ELF-1 (cell line): Measurements from ENCODE around the gene TGM3.
A peak's percentile ranks its signal among the peaks of the same experiment; 100 is the strongest.

ENCODE experiments used
- DNase-seq: peaks from one replicate; pipeline ENCODE4 v3.0.0-alpha.2; 2016; ENCODE audit warnings: low read depth, low spot score

The TGM3 gene

DNA sequence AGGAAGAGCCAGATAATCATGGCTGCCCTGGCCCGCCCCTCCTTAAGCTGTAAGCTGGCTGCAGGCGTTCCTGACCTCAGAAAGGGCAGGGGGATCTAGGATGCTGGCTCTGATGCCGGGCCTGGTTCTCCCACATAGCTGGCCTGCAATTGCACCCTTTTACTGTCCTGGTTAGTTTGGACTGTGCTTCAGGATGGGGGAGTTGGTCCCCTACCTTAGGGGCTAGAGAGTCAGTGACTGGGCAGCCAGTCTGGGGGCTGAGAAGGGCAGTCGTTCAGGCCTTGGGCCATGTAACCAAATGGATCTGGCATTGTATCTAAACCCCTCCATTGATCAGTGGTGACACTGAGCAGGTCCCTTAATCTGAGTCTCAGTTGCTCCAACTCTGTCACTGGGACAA lies 40.7 kb downstream of the TGM3 start:
- no peak for DNase-seq

DNA sequence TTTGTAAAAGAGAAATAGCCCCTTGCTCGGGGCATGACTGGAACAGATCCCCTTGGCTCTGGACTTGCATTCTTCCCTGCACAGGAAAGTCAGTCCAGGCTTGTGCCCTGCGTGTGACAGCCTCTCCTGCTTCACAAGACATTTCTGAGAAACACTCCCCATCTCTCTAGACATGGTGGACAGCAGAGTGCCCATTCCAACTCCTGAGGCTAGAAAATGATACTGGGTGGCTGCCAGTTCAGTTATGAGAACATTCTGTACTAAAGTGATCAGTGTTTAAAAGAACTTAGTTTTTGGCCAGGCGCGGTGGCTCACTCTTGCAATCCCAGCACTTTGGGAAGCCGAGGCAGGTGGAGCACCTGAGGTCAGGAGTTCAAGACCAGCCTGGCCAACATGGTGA lies 41.3 kb downstream of the TGM3 start:
- DNase-seq = no peak

DNA sequence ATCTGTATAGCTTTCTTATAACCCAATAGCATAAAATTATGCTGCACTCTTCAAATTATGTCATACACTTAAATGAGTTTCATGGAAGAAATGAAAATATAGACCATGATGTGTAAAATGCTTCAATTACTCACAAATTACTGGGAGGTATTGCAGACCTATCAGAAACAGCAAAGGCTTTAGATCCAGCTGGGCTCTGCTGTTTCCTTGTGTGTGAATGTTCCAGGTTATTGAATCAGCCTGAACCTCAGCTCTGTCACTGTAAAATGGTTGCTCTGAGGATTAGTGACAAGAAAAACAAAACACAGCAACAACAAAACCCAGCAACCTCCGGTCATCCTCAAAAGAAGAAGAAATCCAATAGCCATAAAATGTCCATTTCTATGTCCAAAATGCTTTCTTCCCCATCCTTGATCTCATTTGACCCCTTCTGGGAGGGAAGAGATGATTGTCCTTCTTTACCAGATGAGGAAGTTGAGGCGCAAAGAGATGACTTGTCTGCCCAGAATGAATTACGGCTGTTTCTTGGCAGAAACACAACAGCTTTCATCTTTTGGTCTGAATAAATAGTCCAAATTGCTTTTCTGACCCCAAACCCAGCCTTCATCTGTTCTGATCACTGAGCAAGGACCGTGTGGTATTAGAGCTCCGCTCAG lies 42.7 kb downstream of the TGM3 start:
- no peak for DNase-seq

DNA sequence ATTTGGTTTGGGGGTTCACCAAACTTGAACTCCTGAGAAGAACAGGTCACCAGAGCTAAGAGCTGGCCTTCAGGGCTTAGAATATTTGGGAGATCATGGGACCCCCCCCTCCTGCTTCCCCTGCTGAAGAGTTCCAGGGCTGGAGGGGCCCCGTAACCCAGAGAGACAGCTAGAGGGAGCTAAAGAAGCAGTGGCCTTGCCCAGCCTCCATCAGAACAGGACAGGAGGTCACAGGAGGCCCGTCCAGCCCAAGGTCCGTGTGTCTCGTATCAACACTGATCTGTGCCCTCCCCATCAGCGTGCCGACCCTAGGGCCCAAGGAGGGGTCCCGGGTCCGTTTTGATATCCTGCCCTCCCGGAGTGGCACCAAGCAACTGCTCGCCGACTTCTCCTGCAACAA lies 44.3 kb downstream of the TGM3 start:
- no peak for DNase-seq

DNA sequence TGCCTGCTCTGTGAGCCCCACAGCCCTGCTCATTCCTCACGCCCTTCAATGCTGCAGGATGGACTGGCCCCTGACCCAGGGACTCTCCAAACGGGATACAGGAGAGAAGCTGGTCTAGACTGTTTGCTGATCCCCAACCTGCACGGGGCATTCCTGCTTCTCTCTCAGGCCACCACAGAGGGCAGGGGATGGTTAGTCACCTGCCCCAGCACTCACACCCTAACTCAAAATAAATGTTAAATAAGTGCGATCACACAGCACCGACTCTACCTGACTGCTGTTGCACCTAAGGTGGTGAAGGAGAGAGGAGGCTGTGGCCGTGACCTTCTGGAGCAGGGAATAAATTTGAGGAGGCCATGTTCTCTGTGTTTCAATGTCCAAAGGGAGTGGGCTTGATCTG lies 45.0 kb downstream of the TGM3 start:
- no peak for DNase-seq

DNA sequence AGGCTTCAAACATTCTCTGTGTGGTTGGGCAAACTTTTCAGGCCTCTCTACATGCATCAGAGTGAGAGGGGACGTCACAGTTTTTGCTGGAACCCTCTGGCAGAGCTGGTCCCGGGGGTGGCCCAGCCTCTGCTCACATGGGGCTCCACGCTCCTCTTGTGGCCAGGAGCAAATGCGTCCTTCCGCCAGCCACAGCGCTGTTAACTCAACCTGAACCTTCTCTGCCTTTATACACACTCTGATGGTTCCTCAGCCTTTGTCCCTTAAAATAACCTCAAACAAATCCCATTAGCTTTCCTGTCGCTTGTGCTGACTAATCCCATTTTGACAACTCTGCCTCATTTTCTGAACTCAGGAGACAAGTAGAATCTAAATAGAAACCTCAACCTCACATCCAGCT lies 45.5 kb downstream of the TGM3 start:
- DNase-seq = no peak

DNA sequence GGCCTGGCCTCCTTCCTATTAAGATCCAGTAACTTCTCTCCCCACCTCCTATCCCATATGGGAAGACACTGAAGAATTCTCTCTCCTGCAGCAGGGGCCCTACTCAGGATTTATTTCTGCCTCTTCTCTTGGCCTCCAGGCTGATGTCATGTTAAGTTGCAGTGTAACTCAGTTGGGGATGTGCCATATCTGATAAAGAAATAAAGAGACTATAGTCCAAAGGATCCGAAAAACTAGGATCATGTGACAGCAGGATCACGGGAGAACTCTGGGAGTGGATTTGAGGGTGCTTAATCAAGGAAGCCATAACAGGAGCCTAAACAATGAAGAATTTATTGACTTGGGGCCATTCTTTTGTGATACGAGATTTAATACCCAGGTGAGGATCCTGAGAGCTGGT lies 46.4 kb downstream of the TGM3 start:
- DNase-seq = no peak

DNA sequence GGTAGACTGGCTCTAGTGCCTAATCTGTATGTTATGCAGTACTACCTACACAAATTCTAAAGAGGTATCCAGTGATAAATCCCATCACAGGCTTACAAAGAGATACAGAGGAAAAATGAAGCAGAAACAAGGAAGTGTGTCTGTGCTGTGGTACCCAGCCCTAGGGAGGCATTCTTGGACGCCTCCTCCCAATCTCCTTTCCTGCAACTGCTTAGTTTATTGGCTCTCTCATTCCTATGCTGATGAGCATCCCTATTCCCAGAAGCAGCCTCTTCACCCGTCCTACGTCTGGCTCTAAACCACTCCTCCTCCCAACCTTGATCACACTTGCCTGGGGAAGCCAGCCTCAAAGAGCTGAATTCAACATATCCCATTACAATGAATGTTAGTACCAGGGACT lies 50.4 kb downstream of the TGM3 start:
- DNase-seq = no peak

DNA sequence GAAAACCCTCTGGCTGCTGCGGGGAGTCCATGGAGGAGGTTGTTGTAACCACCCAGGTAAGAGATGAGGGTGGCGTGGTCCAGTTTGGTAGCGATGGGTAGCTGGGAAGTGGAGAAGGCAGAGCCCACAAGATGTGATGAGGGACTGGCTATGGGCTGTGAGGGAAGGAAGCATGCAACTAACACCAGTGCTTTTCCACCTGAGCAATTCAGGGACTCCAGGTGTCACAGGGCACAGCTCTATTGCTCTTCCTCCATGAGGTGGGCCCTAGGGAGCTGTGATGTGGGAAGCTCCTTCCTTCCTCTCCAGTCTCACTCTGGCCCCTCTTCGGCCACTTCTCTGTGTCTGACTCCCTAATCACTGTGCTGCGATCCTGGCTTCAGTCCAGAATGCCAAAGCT lies 52.5 kb downstream of the TGM3 start:
- no peak for DNase-seq

DNA sequence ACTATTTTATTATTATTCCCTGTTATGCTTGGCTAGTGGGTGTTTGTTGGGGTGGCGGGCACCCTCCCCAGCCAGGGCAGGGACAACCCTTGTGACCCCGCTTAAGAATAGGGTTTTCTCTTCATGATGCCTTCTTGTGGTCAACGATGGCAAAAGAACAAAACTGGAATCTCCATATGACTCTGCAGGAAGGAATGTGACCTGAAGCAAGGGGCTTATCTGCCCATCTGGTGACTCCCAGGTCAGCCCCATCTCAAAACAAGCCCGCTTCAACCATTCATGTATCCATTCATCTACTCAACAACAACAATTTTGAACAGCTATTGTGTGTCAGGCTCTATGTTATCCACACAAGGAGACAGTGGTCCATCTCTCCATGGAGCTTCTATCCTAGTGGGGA lies 54.0 kb downstream of the TGM3 start:
- DNase-seq = peak; percentile 73

DNA sequence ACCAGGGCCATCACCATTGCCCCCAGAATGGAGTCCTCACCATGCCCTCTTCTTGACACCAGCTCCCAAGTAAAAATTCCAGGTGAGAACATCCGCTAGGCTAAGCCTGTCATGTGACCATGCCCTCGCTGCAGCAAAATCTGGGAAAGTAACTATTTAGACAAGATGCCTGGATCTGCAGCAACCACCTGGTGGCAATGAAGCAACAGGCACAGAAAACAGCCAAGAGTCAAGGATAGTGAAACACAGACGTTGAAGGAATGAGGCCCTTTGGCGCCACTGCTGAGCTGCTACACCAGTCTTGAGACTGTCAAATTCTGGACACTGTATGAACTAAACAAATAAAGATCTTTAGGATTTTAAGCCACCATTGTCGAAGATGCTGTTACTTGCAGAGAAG lies 54.8 kb downstream of the TGM3 start:
- peak; percentile 25 for DNase-seq

DNA sequence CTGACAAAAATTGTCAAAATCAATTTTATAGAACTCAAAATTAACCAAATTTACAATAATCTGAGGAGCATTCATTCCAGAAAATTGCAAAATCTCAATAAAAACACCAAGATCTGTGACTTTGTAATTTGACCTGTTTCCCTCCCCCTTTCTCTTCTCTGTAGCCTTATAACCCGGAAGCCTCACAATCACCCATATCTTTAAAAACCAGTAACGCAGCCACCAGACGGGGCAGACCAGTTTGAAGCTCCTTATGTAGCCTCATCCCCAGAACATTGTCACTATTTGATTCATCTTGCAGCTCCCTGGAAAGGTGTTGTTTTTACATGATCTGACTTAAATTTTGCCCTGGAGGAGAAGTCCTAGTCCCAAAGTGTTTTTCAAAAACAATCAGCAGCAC lies 57.4 kb downstream of the TGM3 start:
- peak; percentile 42 for DNase-seq

DNA sequence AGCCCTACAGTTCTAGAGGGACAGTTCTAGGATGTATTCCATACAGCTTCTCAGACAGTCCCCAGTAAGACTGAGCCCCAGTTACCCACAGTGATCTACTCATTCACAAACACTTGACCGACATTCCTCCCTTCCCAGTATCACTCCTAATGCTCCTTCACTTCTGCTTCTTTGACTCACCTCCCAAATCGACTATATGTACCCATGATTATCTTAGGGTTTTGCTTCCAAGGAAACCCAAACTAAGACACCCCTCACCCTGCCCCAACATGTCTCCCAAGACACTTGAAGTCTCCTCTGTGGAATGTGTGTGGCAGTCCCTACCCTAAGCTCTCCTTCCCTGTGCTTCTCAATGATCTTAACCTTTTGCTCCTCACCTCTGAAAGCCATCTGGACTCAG lies 61.3 kb downstream of the TGM3 start:
- DNase-seq = no peak

DNA sequence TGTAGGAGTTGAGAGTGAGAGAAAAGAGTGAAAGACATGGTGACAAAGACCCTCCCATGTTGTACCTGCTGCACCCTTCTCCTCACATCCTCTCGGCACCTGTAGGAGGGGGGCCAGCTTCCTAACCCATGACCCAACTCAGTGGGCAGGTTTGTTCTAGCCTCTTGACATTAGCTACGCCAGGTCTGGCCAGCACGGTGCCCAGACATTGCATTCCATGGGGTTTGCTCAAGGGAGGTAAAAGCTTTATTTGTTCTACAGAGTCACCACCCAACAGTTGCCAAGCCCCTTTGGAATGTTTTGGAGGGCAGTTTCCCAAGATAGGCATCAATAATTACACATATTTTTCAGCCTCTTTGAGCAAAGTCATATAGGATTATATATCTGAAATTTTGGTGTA lies 62.2 kb downstream of the TGM3 start:
- no peak for DNase-seq

DNA sequence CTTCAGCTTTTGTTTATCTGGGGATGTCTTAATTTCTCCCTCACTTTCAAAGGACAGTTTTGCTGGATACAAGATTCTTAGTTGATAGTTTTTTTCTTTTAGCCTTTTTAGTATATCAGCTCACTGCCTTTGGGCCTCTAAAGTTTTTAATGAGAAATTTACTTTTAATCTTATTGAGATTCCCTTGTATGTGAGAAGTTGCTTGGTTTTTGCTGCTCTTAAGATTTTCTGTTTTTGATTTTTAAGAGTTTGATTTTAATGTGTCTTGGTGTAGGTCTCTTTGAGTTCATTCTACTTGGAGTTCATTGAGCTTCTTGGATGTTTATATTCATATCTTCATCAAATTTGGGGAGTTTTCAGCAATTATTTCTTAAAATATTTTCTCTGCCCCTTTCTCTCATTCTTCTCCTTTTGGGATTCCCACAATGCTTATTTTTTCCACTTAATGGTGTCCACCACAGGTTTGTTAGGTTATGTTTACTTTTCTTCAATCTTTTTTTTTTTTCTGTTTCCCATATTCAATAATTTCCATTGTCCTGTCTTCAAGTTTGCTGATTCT lies 65.3 kb downstream of the TGM3 start:
- no peak for DNase-seq

DNA sequence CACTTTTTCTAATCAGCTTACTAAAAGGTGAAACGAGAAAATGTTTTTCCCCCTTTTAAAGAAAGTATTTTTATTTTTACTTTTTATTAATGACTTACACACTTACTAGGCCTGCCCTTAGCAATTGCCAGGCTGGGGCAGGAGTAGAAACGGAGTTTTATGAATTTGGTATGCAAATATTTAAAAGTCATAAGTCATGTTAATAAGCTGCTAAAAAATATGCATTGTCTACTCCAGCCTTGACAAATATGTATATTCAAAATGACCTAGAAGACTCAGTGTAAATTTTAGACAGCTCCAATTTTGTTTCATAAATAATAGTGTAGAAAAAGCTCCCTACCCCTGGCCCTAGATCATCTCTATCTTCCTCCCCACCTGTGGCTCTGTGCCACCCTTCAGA lies 67.4 kb downstream of the TGM3 start:
- DNase-seq = no peak

DNA sequence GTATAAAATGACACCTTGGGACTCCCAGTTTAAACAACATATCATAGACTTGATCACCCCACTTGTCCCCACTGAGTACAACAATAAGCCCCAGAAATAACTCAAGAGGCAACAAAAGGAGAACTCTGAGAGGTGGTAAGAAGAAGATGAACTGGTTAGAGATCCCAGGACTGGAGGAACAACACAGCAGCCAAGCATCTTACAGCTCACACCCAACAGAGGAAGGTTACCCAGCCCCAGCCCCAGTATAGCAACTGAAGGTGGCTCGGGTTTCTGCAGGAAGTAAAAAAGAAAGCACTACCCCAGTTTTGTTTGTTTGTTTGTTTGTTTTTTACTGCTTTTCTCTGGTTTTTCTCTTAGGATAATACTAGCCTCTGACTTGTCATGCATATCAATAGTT lies 67.8 kb downstream of the TGM3 start:
- no peak for DNase-seq

DNA sequence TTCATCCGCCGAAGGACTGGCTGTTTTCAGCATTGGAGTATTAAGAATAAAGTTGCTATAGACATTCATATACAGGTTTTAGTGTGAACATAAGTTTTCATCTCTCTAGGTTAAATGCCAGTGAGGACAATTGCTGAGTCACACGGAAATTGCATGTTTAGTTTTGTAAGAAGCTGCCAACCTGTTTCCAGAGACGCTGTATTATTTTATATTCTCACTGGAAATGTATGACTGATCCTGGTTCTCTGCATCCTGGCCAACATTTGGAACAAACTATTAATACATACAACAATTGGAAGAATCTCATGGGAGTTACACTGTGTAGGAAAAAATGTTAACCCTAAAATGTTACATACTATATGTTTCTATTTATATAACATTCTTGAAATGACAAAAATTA lies 68.2 kb downstream of the TGM3 start:
- no peak for DNase-seq

DNA sequence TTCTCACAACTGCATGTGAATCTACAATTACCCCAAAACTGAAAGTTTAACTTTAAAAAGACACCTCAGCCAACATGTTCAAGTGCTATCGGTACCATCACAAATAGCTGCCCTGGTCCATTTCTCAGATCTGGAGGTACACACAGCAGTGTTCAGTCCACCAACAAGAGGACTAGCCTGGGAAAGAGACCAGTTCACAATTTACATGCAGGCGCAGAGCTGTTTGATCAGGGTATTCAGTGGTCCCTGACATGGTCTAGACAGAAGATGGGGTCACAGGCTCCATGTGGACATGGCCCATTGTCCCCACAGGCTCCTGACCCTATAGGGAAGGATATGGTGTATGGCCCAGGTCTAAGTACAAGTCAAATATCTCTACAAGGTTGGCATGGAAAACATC lies 69.3 kb downstream of the TGM3 start:
- no peak for DNase-seq

DNA sequence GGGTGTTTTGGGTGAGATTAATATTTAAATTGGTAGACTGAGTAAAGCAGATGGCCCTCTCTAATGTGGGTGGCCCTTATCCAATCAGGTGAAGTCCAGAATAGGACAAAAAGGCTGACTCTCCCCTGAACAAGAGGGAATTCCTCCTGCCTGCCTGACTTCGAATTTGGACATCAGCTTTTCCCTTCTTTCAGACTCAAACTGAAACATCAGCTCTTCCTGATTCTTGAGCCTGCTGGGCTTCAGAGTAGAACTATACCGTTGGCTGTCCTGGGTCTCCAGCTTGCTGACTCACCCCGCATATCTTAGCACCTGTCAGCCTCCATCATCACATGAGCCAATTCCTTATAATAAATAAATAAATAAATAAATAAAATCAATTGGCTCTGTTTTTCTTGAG lies 69.9 kb downstream of the TGM3 start:
- no peak for DNase-seq

DNA sequence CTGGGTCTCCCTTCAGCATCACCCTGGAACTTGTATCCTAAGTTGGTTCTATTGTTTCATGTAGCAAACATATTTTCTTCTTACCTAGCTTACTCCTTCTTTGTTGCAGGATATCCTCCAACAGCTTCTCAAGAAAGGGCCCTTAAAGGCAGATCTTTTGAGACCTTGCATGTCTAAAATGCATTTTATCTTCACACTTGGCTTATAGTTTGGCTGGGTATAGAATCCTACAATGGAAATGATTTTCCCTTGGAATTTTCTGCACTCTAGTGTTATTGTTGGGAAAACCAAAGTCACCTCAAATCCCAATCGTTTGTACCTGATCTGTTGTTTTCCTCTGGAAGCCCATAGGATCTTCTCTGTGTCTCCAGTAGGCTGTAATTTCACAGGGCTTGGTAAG lies 72.8 kb downstream of the TGM3 start:
- DNase-seq = no peak

DNA sequence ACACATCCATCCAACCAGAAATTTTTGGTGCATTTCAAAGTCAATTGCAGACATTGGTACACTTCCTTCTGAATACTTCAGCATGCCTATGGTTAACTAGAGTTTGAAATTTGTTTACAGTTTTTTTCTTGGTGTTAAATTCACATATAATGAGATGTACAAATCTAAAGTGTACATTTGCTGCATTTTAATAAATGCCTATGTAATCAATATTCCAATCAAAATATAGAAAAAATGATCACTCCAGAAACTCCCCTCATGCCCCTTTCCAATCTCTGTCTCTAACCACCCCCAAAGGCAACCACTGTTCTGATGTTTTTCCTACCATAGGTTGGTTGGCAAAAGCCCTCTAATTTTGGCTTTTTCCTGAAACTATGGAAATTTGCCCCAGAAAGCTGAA lies 77.3 kb downstream of the TGM3 start:
- DNase-seq = no peak

DNA sequence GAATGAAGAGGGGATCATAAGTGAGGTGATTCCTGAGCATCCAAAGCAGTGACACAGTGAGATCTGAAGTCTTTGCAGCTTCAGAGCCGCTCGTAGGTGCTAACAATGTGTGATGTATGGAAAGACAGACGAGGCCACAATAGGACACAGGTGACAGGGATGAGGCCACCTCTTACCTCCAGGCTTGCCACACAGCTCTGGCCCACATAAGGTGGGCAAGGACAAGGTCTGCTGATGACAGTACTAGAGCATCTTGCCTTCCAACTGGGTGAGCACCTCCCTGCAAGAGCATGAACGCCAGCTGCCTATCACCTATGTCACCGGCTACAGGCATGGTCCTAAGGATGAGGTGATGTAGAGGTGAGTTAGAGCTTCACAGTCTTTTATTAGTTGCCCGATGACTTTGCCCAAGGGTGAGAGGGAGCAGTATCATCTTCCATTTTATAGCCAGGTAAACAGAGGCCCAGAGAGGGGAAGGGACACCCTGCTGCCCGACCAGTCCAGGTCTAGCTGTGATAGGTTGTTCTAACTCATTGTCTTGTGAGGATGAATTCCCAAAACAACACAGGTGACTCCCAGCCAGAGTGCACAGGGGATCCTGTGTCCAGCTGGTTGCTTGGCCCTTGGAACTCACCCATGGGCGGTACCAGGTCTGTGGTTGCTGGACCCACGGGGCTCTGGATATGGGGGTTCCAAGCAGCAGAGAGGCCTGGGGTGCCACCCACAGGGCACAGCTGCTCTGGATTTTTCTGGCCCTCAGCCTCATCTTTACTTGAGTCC lies 78.7 kb downstream of the TGM3 start:
- no peak for DNase-seq
